Naive B cell (primary cell): ENCODE data around the gene TK1. TPM values are rescaled to one million over a fixed set of nuclear protein-coding genes. Genes with fewer than 3 reads are reported as not detected.

Experiments used
- ATAC-seq, 2 donors: fragments of 150-1000 bp; cut with Tn5 transposase; 2 replicates each; pipeline ENCODE4 v1.10.0; 2021; ENCODE audit warnings: low read depth in 2 of 2, mild to moderate bottlenecking in 2 of 2, moderate library complexity in 2 of 2
- DNase-seq: peaks from one replicate; pipeline ENCODE4 v3.0.0; 2022
- H3K27ac Mint-ChIP-seq, 6 donors: one replicate each; pipeline ENCODE4 v1.8.0; 2020 to 2022; ENCODE audit warnings: mild to moderate bottlenecking in 6 of 6, mixed read lengths in 6 of 6, moderate library complexity in 5 of 6, inconsistent platforms in 2 of 6
- H3K27me3 Mint-ChIP-seq, 3 donors: one replicate each; pipeline ENCODE4 v1.8.0; 2021 to 2022; ENCODE audit warnings: mixed read lengths in 3 of 3, mild to moderate bottlenecking in 1 of 3
- H3K36me3 Mint-ChIP-seq, 2 donors: one replicate each; pipeline ENCODE4 v1.8.0; 2020 to 2022; ENCODE audit warnings: mixed read lengths in 2 of 2, inconsistent platforms in 1 of 2, mild to moderate bottlenecking in 1 of 2
- H3K4me1 Mint-ChIP-seq, 3 donors: one replicate each; pipeline ENCODE4 v1.8.0; 2020 to 2022; ENCODE audit warnings: mixed read lengths in 3 of 3, inconsistent platforms in 1 of 3, mild to moderate bottlenecking in 1 of 3, moderate library complexity in 1 of 3
- H3K4me3 Mint-ChIP-seq, 8 donors: one replicate each; pipeline ENCODE4 v1.8.0; 2020 to 2022; ENCODE audit warnings: mild to moderate bottlenecking in 8 of 8, mixed read lengths in 8 of 8, moderate library complexity in 8 of 8, inconsistent platforms in 2 of 8
- H3K9me3 Mint-ChIP-seq, 7 donors: one replicate each; pipeline ENCODE4 v1.8.0; 2020 to 2022; ENCODE audit warnings: mixed read lengths in 7 of 7, mild to moderate bottlenecking in 5 of 7, inconsistent platforms in 2 of 7, moderate library complexity in 1 of 7
- polyA plus RNA-seq, 6 donors: library from polyadenylated mRNA; unstranded; fragments of 300-500 nt; fragmentation: Illumina TruSeq; gene quantifications; one replicate each; pipeline ENCODE4 v1.2.3, GENCODE V29; 2021; ENCODE audit warnings: low read depth in 6 of 6

TK1 gene
- polyA plus RNA-seq, 6 donors from 2014 or later, result 0.91 to 3.5 (median 2.1) TPM

GRCh38 chr17:78137392-78138203 is 49.3 kb downstream of the TK1 start:
- ATAC-seq (peak in 1 of 2 donors; percentile 15), DNase-seq (peak; percentile 37)
- peaks cover 76 to 89% (median 87%) of the 10 kb centered on the region in 3 donors for H3K4me1 Mint-ChIP-seq
- H3K27me3 Mint-ChIP-seq, result no peaks in the 10 kb centered on the region
- peaks cover 8 to 12% of the 10 kb centered on the region in 2 donors for H3K36me3 Mint-ChIP-seq
- H3K4me3 Mint-ChIP-seq, result peak overlapping the region in 6 of 8 donors; percentile 22 to 75 (median 53)
- H3K9me3 Mint-ChIP-seq, result no peaks in the 10 kb centered on the region
- H3K27ac Mint-ChIP-seq, result peak overlapping the region; percentile 68 to 99 (median 83)

- H3K36me3 Mint-ChIP-seq, result peaks cover 8% of the 10 kb centered on the region in 2 donors
Observed at GRCh38 chr17:78135858-78136500, 50.9 kb downstream of the TK1 start.

GRCh38 chr17:78134899-78135385 is 51.9 kb downstream of the TK1 start:
- Mint-ChIP-seq H3K27ac (peak overlapping the region in 4 of 6 donors; percentile 66 to 97 (median 84)), H3K4me1 (peaks cover 76 to 87% (median 78%) of the 10 kb centered on the region in 3 donors), H3K9me3 (no peaks in the 10 kb centered on the region), H3K36me3 (peaks cover 8% of the 10 kb centered on the region in 2 donors), H3K4me3 (peak overlapping the region in 2 of 8 donors; percentile 57 to 100), H3K27me3 (no peaks in the 10 kb centered on the region)
- ATAC-seq (no peak), DNase-seq (no peak)

More at GRCh38 chr17:78135858-78136500, 50.9 kb downstream of the TK1 start:
- Mint-ChIP-seq H3K4me1 (peaks cover 74 to 84% (median 74%) of the 10 kb centered on the region in 3 donors), H3K27me3 (no peaks in the 10 kb centered on the region), H3K27ac (peak overlapping the region in 5 of 6 donors; percentile 63 to 90 (median 76)), H3K4me3 (peak overlapping the region in 5 of 8 donors; percentile 11 to 70 (median 29)), H3K9me3 (no peaks in the 10 kb centered on the region)
- DNase-seq, result no peak
- no peak for ATAC-seq

- H3K4me3 Mint-ChIP-seq, result peak overlapping the region; percentile 52 to 100 (median 96)
- peak overlapping the region; percentile 81 to 99 (median 96) for H3K27ac Mint-ChIP-seq
- DNase-seq (peak; percentile 79), ATAC-seq (peak; percentile 33 to 37)
- H3K36me3 Mint-ChIP-seq, result peaks cover 8% of the 10 kb centered on the region in 2 donors
- H3K4me1 Mint-ChIP-seq, result peaks cover 80 to 90% (median 81%) of the 10 kb centered on the region in 3 donors
- H3K9me3 Mint-ChIP-seq, result no peaks in the 10 kb centered on the region
- no peaks in the 10 kb centered on the region for H3K27me3 Mint-ChIP-seq
Observed at GRCh38 chr17:78133971-78134898, 52.6 kb downstream of the TK1 start.

- no peaks in the 10 kb centered on the region for H3K27me3 Mint-ChIP-seq
- DNase-seq (no peak), ATAC-seq (no peak)
- peaks cover 8% of the 10 kb centered on the region in 2 donors for H3K36me3 Mint-ChIP-seq
- peak overlapping the region; percentile 81 to 99 (median 96) for H3K27ac Mint-ChIP-seq
- peak overlapping the region; percentile 82 to 100 (median 98) for H3K4me3 Mint-ChIP-seq
- no peaks in the 10 kb centered on the region for H3K9me3 Mint-ChIP-seq
- H3K4me1 Mint-ChIP-seq, result peaks cover 77 to 86% (median 78%) of the 10 kb centered on the region in 3 donors
Observed at GRCh38 chr17:78133179-78133951, 53.5 kb downstream of the TK1 start.

- Mint-ChIP-seq H3K9me3 (no peaks in the 10 kb centered on the region), H3K36me3 (peaks cover 8% of the 10 kb centered on the region in 2 donors), H3K27me3 (no peaks in the 10 kb centered on the region), H3K4me3 (peak overlapping the region; percentile 82 to 100 (median 98)), H3K4me1 (peaks cover 71 to 83% (median 72%) of the 10 kb centered on the region in 3 donors), H3K27ac (peak overlapping the region; percentile 36 to 99 (median 96))
- ATAC-seq (no peak), DNase-seq (no peak)
Observed at GRCh38 chr17:78132767-78133178, 54.1 kb downstream of the TK1 start.

- peaks cover 8% of the 10 kb centered on the region in 2 donors for H3K36me3 Mint-ChIP-seq
- peak; percentile 61 to 65 for ATAC-seq
Observed at GRCh38 chr17:78132084-78132676, 54.7 kb downstream of the TK1 start.

GRCh38 chr17:78131172-78132083 is 55.4 kb downstream of the TK1 start:
- no peaks in the 10 kb centered on the region for H3K9me3 Mint-ChIP-seq
- peaks cover 63 to 84% (median 67%) of the 10 kb centered on the region in 3 donors for H3K4me1 Mint-ChIP-seq
- H3K36me3 Mint-ChIP-seq, result peaks cover 8% of the 10 kb centered on the region in 2 donors
- DNase-seq, result peak; percentile 48
- H3K27me3 Mint-ChIP-seq, result no peaks in the 10 kb centered on the region
- peak overlapping the region; percentile 95 to 100 (median 97) for H3K4me3 Mint-ChIP-seq
- peak overlapping the region; percentile 95 to 99 (median 98) for H3K27ac Mint-ChIP-seq
- ATAC-seq, result no peak

More at GRCh38 chr17:78132084-78132676, 54.7 kb downstream of the TK1 start:
- Mint-ChIP-seq H3K4me3 (peak overlapping the region; percentile 82 to 100 (median 98)), H3K9me3 (no peaks in the 10 kb centered on the region), H3K27me3 (no peaks in the 10 kb centered on the region), H3K27ac (peak overlapping the region; percentile 96 to 99 (median 98)), H3K4me1 (peaks cover 65 to 83% (median 68%) of the 10 kb centered on the region in 3 donors)
- peak; percentile 95 for DNase-seq

- Mint-ChIP-seq H3K4me3 (peak within 1 kb of the TSS; percentile 95 to 100 (median 97)), H3K27ac (peak within 1 kb of the TSS; percentile 95 to 99 (median 98)), H3K4me1 (peaks cover 61 to 84% (median 61%) of the 10 kb centered on the region in 3 donors), H3K36me3 (peaks cover 4 to 5% of the 10 kb centered on the region in 2 donors), H3K9me3 (no peaks in the 10 kb centered on the region), H3K27me3 (no peaks in the 10 kb centered on the region)
- DNase-seq, result peak; percentile 83
- ATAC-seq, result peak; percentile 21 to 22
Observed at GRCh38 chr17:78130437-78131101, 56.3 kb downstream of the TK1 start, which contains the start of gene TMC8. TSS of gene TMC8 (plus strand) at chr17:78130771. CDS start at chr17:78131589, 818 bp downstream.

- ATAC-seq (no peak), DNase-seq (peak; percentile 34)
- peaks cover 0 to 5% of the 10 kb centered on the region in 2 donors for H3K36me3 Mint-ChIP-seq
- no peaks in the 10 kb centered on the region for H3K27me3 Mint-ChIP-seq
- peaks cover 58 to 81% (median 58%) of the 10 kb centered on the region in 3 donors for H3K4me1 Mint-ChIP-seq
- H3K27ac Mint-ChIP-seq, result peak overlapping the region; percentile 70 to 99 (median 98)
- no peaks in the 10 kb centered on the region for H3K9me3 Mint-ChIP-seq
- peak overlapping the region; percentile 95 to 100 (median 97) for H3K4me3 Mint-ChIP-seq
Observed at GRCh38 chr17:78130090-78130436, 56.8 kb downstream of the TK1 start.
